HepG2 (cell line): ENCODE data around the gene LAG3. TPM values are rescaled to one million over a fixed set of nuclear protein-coding genes. Genes with fewer than 3 reads are reported as not detected.

Source experiments
- DPF2 ChIP-seq: sonication (generic); formaldehyde crosslinking; IDR thresholded peaks from 2 replicates; pipeline ENCODE4 v1.4.0; 2020; ENCODE audit warnings: mild to moderate bottlenecking, low read depth, missing genetic modification reagents, borderline replicate concordance
- HIVEP1 ChIP-seq: sonication (generic); formaldehyde crosslinking; IDR thresholded peaks from 2 replicates; pipeline ENCODE4 v1.4.0; 2020; ENCODE audit warnings: mild to moderate bottlenecking, missing genetic modification reagents
- PAXIP1 ChIP-seq: sonication (generic); formaldehyde crosslinking; conservative IDR thresholded peaks from 2 replicates; pipeline ENCODE4 v1.4.0; 2020; ENCODE audit warnings: mild to moderate bottlenecking, missing genetic modification reagents, moderate library complexity
- SETDB1 ChIP-seq: sonication (generic); formaldehyde crosslinking; IDR thresholded peaks from 2 replicates; pipeline ENCODE4 v1.5.1; 2020; ENCODE audit warnings: missing genetic modification reagents, mild to moderate bottlenecking, borderline replicate concordance
- TRIM24 ChIP-seq: sonication (generic); formaldehyde crosslinking; IDR thresholded peaks from 2 replicates; pipeline ENCODE4 v1.8.0; 2022; ENCODE audit warnings: mild to moderate bottlenecking, missing genetic modification reagents
- ZNF577 ChIP-seq: sonication (generic); formaldehyde crosslinking; IDR thresholded peaks from 2 replicates; pipeline ENCODE4 v1.4.0; 2020; ENCODE audit warnings: mild to moderate bottlenecking, low read depth, missing genetic modification reagents, borderline replicate concordance
- ZNF687 ChIP-seq: sonication (generic); formaldehyde crosslinking; IDR thresholded peaks from 2 replicates; pipeline ENCODE4 v1.5.1; 2020; ENCODE audit warnings: mild to moderate bottlenecking, missing genetic modification reagents, moderate library complexity
- ZNF710 ChIP-seq: sonication (generic); formaldehyde crosslinking; IDR thresholded peaks from 2 replicates; pipeline ENCODE4 v1.5.0; 2020; ENCODE audit warnings: mild to moderate bottlenecking, missing genetic modification reagents, borderline replicate concordance
- polyA plus RNA-seq, 8 experiments: library from polyadenylated mRNA; depleted of rRNA in 3 of 8; stranded (reverse) in 7 of 8; unstranded in 1 of 8; fragments of >200 nt; fragmentation: Illumina TruSeq in 4 of 8; extraction: Trizol in 4 of 8; gene quantifications; 2 replicates each; pipeline versions ENCODE4 v1.2.1 to v1.2.3, GENCODE V29; 2011 to 2016; ENCODE audit warnings: low read depth in 4 of 8, missing spikeins in 1 of 8, mixed read lengths in 1 of 8; ENCODE audit not compliant: insufficient read depth in 1 of 8
- total RNA-seq, 5 experiments: library from RNA; depleted of rRNA; stranded (reverse); fragments of >200 nt; fragmentation: Illumina TruSeq; extraction: Trizol; gene quantifications; 2 replicates each; pipeline ENCODE4 v1.2.3, GENCODE V29; 2016; ENCODE audit warnings: low read depth in 1 of 5
- TF ChIP-seq, protein P1 (sequence below): sonication (generic); formaldehyde crosslinking; conservative IDR thresholded peaks from 2 replicates; pipeline ENCODE4 v1.4.0; 2020; ENCODE audit warnings: missing genetic modification reagents
- TF ChIP-seq, protein P2 (sequence below): IDR thresholded peaks from 2 replicates; pipeline ENCODE4 v1.4.0; 2020; ENCODE audit warnings: mild to moderate bottlenecking, missing genetic modification reagents

Gene LAG3
- total and polyA plus RNA-seq, 2 of the 13 experiments (the other 11 are each of a cell fraction or from before 2014, with no cell fraction given): 0.11 to 0.26 TPM

DNA sequence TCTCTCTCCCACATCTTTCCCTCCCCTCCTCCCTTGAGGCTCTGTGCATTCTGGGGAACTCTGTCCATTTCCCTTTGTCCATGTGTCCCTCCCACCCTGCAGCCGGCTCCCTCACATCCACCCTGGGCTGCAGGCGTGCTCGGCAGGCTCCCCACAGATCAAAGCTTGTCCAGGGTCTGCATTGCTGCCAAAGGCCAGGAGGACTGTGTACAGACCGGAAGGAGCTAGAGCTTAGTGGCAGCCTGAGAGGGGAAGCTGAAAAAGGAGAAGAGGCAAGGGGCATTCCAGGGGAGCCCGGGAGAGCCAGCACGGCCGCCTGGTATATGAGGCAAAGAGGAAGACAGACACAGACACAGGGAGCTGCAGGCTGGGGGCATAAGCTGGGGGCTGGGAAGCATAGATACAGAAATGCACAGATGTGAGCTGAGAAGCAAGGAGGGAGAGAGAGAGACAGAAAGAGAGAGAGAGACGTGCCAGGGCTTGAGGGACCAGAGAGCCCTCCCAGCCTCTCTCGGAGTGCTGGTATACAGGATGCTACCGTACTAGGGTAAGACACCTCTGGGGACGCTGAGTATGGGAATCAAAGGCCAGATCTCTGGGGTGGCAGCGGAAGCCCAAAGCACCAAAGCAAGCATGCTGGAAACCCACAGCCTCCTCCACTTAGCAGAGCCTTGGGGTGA lies 20.3 kb downstream of the LAG3 start (continued):
- TF ChIP-seq, protein P1, sequence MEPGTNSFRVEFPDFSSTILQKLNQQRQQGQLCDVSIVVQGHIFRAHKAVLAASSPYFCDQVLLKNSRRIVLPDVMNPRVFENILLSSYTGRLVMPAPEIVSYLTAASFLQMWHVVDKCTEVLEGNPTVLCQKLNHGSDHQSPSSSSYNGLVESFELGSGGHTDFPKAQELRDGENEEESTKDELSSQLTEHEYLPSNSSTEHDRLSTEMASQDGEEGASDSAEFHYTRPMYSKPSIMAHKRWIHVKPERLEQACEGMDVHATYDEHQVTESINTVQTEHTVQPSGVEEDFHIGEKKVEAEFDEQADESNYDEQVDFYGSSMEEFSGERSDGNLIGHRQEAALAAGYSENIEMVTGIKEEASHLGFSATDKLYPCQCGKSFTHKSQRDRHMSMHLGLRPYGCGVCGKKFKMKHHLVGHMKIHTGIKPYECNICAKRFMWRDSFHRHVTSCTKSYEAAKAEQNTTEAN (CRISPR knock-in tag): peak; percentile 64; the same call in 1 of the 2 replicates
- peak; percentile 98 for TF ChIP-seq ZNF687
- TF ChIP-seq SETDB1 (CRISPR knock-in tag): no peak
- peak; percentile 95 for TF ChIP-seq PAXIP1 (CRISPR knock-in tag)
- TF ChIP-seq ZNF710 (CRISPR knock-in tag): peak; percentile 96; the same call in 1 of the 2 replicates
- TF ChIP-seq ZNF577: no peak
- TF ChIP-seq, protein P2, sequence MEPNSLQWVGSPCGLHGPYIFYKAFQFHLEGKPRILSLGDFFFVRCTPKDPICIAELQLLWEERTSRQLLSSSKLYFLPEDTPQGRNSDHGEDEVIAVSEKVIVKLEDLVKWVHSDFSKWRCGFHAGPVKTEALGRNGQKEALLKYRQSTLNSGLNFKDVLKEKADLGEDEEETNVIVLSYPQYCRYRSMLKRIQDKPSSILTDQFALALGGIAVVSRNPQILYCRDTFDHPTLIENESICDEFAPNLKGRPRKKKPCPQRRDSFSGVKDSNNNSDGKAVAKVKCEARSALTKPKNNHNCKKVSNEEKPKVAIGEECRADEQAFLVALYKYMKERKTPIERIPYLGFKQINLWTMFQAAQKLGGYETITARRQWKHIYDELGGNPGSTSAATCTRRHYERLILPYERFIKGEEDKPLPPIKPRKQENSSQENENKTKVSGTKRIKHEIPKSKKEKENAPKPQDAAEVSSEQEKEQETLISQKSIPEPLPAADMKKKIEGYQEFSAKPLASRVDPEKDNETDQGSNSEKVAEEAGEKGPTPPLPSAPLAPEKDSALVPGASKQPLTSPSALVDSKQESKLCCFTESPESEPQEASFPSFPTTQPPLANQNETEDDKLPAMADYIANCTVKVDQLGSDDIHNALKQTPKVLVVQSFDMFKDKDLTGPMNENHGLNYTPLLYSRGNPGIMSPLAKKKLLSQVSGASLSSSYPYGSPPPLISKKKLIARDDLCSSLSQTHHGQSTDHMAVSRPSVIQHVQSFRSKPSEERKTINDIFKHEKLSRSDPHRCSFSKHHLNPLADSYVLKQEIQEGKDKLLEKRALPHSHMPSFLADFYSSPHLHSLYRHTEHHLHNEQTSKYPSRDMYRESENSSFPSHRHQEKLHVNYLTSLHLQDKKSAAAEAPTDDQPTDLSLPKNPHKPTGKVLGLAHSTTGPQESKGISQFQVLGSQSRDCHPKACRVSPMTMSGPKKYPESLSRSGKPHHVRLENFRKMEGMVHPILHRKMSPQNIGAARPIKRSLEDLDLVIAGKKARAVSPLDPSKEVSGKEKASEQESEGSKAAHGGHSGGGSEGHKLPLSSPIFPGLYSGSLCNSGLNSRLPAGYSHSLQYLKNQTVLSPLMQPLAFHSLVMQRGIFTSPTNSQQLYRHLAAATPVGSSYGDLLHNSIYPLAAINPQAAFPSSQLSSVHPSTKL (CRISPR knock-in tag): peak; percentile 91
- peak; percentile 29; the same call in 1 of the 2 replicates for TF ChIP-seq HIVEP1 (CRISPR knock-in tag)
- peak; percentile 74; the same call in 1 of the 2 replicates for TF ChIP-seq DPF2 (CRISPR knock-in tag)
- TF ChIP-seq TRIM24: peak; percentile 30; the same call in 1 of the 2 replicates
